Epithelial cell of esophagus (primary cell): ENCODE results near the gene GADD45B.

Source experiments
- DNase-seq: peaks from one replicate; pipeline ENCODE4 v3.0.0; 2010; ENCODE audit warnings: low read depth
- H3K4me3 ChIP-seq: 2 replicates; pipeline ENCODE4 v1.5.1; 2011; ENCODE audit warnings: mild to moderate bottlenecking, low read length, control low read depth
- TF ChIP-seq, protein P1 (sequence below): IDR thresholded peaks from 2 replicates; pipeline ENCODE4 v1.5.1; 2011; ENCODE audit warnings: low read depth, mild to moderate bottlenecking, low read length, control low read depth, inconsistent platforms; ENCODE audit not compliant: insufficient read depth; ENCODE audit errors: missing control alignments

Gene GADD45B

DNA sequence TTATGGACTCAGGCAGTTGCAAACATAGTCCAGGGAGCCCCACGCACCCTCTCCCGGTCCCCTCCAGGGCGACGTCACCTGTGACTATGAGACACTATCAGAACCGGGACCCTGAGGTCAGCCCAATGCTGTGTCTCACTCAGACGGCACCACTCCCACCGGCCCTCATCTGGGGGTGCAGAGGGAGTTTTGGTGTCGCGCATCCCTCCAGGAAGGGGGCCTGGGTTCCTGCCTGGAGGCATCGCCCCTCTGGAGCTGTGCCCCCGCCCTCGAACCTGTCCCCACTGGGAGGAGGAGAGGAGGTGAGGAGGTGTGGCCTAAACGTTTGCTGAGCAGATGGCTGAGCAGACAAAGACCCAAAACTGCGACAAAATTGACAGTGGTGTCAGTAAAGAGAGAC, 51.2 kb downstream of the GADD45B start:
- no peak for DNase-seq
- TF ChIP-seq, protein P1, sequence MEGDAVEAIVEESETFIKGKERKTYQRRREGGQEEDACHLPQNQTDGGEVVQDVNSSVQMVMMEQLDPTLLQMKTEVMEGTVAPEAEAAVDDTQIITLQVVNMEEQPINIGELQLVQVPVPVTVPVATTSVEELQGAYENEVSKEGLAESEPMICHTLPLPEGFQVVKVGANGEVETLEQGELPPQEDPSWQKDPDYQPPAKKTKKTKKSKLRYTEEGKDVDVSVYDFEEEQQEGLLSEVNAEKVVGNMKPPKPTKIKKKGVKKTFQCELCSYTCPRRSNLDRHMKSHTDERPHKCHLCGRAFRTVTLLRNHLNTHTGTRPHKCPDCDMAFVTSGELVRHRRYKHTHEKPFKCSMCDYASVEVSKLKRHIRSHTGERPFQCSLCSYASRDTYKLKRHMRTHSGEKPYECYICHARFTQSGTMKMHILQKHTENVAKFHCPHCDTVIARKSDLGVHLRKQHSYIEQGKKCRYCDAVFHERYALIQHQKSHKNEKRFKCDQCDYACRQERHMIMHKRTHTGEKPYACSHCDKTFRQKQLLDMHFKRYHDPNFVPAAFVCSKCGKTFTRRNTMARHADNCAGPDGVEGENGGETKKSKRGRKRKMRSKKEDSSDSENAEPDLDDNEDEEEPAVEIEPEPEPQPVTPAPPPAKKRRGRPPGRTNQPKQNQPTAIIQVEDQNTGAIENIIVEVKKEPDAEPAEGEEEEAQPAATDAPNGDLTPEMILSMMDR, result no peak
- no peak overlapping the region for H3K4me3 ChIP-seq

DNA sequence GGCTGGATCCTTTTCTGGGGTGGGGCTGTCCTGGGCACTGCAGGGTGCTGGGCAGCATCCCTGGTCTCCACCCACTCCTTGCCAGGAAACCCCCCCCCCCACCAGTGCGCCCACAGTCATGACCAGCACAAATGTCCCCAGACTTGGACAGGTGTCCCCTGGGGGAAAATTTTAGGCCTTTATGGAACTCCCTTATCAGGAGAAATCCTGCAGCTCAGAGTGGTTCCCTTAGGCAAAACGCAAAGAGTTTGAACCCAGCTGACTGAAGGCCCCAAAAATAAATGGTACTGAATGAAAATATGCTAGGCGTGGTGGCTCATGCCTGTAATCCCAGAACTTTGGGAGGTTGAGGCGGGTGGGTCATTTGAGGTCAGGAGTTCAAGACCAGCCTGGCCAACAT, 51.8 kb downstream of the GADD45B start:
- no peak for DNase-seq
- TF ChIP-seq, protein P1, result no peak
- H3K4me3 ChIP-seq, result no peak overlapping the region
